NCI-H1930 (cell line): ENCODE measurements around the gene SP110.
"Not testable (repeated sequence)": the region's sequence is repeated elsewhere in the genome, so short reads cannot be mapped to it uniquely, and the experiment has no call there.

Experiments
- DNase-seq, 2 experiments: peaks; one replicate each; lab custom pipeline; 2025; lab: John Stamatoyannopoulos, UW

The SP110 gene

DNA sequence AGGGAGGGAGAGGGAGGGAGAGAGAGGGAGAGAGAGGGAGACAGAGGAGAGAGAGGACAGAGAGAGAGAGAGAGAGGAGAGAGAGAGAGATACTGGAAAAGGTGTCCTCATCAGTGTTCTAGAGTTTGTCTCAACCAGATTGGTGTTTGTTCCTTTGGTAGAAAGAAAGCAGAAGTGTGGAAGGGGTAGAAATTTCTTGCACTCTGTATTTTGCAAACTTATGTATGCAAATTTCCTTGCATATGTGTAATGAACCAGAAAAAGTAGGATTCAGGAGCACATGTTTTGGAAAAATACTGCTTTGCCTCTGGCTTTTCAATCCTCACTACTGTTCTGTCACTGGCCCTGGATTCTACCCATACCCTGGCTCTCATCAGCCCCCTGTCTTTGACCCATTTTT lies 4.7 kb upstream of the SP110 start:
- no peak for DNase-seq

DNA sequence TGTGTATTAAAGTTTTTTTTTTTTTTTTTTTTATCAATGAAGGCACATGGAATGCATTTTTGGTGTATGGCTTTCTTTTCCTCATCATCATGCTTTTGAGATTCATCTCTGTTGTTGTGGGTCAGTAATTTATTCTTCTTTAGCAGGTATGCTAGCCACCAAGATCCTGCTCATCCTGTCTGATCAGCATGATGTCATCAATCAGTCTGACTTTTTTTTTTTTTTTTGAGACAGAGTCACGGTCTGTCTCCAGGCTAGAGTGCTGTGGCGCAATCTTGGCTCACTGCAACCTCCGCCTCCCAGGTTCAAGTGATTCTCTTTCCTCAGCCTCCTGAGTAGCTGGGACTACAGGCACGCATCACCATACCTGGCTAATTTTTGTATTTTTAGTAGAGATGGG lies 3.0 kb upstream of the SP110 start:
- not testable (repeated sequence) for DNase-seq

DNA sequence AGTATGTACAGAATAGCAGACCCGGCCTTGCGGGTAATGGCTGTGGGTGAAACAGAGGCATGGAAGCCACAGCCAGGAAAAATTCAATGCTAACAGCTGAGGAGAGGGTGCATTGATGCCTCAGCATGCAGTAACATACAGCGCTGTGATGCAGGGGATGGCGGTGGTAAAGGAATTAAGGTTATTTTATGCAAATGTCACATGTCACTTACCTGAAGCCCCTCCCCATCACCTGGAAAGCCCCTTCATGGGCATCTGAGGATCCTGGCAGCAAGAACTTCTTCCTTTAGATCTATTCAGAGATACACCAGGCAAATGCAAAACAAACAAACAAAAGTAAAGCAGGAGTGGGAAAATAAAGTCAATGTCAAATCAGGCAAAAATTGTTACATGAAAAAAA lies 1.7 kb upstream of the SP110 start:
- DNase-seq: no peak

DNA sequence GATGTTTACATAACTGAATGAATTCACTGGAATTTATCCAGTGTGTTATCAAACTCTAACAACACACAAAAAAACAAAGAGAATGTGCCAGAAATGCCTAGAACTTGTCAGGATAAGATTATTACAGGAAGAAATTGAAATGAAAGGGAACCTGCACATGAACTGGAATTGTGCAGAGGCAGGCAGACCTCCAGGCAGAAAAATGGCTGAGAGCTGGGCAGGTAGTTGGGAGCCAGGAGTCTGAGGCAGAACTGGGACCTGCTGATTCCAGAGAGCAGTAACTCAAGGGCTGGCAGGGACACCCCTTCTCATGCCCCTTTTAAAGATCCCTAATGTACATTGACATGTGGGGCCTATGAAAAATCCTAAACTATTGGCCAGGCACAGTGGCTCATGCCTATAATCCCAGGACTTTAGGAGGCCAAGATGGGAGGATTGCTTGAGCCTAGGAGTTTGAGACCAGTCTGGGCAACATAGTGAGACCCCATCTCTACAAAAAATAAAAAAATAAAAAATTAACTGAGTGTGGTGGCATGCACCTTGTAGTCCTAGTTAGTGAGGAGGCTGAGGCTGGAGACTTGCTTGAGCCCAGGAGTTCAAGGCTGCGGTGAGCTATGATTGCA lies 674 bp upstream of the SP110 start:
- DNase-seq: no peak

DNA sequence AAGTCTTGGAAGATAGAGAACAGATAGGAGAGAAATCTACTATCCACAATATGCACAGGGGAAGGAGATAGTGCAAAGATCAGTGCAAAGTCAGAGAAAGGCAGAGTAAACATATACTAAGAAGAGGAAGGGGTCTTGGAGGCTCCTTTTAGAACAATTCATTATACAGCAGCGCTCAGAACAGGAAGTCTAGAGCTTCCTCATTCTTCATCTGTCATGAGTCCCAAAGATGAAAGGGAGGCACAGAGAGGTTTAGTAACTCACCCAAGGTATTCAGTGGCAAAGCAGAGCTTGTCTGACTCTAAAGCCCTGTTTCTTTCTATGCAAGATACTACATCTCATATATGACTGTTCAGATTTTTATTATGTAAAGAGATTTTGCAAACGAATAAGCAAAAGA lies 1.4 kb downstream of the SP110 start:
- DNase-seq: no peak

DNA sequence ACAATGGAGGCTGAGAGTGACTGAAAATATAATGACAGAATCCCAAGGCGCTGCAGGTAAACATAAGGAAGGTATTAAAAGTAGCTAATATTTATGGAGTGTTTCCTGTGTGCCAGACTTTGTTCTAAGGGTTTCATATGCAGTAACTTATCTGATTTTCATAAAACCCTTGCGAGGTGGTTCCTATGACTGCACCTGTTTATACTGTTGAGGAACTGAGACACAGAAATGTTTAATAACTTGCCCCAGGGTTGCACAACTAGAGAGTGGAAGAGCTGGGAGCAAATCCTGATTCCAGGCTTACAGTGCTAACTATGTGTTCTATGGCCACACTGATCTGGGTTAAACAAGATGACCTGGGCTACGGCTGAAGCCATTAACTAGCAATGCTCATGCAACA lies 2.4 kb downstream of the SP110 start:
- DNase-seq: no peak

DNA sequence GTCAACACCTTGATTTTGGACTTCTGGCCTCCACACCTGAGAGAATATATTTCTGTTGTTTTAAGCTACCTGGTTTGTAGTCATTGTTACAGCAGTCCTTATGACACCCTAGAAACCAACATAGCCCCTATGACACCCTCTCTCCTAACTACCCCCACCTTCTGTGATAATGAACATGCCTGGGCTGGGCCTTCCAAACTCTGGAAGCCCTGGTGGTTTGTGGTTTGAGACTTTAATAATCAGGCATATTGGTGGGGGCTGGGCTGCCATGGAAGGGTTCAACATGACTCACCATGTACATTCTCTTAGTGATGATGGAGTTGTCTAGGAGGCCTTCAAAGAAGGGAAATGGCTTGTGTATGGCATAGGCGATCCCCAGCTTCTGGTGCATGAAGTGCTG lies 3.3 kb downstream of the SP110 start:
- no peak for DNase-seq

DNA sequence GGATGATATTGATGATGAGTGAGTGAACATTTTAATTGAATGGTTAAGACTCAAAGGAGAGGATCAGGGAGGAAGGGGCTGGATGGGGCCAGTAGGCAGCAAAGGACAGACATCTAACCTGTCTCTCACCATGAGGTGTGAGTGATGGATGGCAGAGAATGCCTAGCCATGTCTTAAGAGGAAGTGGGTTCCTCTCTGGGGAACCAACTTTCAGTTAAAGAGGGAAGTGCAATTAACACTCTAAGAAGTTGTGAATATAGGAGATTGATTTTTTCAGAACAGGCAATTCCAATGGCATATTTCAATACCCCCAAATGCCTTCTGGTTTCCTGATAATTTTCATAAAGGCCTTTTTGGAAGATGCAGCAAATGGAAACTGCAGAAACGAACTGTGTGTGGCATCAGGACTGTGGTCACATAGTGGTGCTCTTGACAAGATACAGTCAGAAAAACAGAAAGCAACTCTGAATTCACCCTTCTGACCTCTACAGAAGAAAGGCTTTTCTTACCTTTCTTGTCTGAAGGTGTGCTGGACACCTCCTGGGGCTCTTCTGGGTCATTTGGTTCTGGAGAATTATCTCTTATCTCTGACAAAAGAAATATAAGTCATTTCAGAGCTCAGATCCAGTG lies 10.2 kb downstream of the SP110 start:
- DNase-seq: no peak

DNA sequence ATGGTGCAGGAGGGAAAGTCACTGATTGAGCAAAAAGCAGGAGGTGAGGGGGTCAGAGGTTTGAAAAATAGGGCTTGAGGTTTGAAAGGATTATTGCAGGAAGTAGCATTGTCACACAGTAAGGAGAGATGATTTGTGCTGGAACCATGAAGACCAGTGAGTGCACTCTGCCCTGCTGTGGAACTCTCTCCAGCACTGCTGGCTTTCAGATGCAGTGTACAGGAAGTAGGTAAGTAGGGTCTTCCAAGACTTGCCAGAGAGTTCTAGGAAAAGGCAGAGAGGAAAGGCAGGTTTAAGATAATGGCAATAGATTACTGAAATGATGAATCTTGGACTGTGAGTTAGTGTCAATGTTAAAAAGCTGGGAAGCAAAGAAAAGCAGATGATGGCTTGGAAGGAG lies 11.2 kb downstream of the SP110 start:
- DNase-seq: no peak

DNA sequence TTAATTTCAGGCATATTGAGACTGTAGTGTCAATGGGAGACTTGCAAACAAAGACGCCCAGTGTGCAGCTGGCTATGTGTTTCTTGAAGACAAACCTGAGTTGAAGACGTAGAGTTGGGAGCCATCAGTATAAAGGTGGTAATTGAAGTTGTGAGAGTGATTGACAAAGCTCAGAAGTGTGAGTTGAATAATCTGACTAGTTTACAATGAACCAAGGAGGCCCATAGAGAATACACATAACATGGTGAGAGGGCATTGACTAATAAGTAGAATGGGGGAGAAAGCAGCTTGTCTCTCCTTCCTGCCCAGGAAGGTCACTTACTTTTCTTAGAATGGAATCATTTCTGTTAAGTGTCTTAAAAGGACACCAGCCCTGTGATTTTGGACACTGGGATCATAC lies 14.1 kb downstream of the SP110 start:
- no peak for DNase-seq

DNA sequence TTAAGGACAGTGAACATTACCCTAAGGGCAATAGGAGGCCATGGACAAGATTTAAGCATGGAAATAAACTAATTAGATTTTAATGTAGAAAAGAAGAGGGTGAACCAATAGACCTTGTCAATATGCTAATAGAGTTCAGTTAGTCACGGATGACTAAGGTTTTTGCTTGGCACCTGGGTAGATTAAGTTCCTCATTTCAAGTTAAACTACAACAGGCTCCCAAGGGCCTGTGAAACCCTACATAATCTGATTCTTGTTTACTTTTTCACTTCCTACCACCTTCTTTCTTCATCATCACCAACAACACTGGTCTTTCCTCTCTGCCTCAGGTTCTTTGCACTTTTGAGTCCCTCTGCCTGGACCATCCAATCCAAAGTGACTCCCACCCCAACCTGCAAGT lies 14.8 kb downstream of the SP110 start:
- no peak for DNase-seq

DNA sequence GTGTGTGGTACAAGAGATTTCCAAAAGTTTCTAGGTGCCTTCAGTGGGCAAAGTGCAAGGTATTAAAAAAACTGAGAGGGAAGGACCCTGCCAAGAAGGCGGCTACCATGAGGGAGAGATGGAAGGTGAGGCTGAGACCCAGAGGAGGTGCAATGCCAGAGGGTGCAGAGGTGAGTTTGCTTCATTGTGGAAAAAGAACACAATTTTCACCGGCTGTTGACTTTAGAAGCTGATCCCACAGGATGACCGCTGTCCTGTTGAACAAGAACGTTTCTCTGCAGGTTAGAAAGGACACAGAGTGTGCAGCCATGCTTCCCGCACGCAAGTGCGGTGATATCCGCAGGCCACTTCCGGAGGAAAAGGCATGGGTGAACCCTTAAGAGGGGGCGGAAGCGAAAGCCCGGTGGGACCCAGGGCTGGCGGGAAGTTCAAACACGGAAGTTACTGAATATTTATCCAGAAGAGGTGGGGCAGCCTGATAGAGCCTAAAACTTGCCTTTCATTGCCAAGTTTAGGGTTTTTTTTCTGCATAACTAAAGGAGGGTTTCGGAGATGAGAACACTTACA lies 16.6 kb downstream of the SP110 start:
- DNase-seq: no peak

DNA sequence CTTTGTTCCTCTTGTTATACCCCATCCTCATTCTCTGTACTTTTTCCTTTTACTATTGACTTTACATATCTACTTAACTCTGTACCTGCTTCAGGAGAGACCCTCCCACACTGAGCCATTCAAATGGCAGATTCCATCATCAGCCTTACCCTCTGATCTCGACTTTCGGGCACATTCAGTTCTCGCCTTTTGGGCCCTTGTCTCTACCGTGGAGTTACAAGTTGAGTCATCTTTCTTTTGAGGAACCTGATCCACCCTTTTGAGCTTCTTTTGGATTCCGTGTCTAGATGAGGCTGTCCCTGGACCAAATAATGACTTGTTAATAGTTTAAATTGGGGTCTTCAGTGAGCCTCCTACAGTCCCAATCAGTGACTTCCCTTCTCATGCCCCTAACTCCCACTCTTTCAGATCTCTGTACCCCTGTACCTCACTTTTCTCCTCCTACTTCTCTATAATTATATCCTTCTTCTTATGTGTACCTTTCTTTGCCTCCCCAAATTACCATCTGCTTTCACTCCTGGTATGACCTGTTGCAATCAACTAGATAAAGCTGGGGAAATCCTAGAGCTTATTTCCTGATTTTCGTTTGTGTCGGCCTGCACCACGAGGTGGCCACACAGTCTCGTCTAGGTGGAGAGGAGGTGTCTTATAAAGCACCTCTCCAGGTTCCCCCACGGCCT lies 17.2 kb downstream of the SP110 start:
- DNase-seq: no peak

DNA sequence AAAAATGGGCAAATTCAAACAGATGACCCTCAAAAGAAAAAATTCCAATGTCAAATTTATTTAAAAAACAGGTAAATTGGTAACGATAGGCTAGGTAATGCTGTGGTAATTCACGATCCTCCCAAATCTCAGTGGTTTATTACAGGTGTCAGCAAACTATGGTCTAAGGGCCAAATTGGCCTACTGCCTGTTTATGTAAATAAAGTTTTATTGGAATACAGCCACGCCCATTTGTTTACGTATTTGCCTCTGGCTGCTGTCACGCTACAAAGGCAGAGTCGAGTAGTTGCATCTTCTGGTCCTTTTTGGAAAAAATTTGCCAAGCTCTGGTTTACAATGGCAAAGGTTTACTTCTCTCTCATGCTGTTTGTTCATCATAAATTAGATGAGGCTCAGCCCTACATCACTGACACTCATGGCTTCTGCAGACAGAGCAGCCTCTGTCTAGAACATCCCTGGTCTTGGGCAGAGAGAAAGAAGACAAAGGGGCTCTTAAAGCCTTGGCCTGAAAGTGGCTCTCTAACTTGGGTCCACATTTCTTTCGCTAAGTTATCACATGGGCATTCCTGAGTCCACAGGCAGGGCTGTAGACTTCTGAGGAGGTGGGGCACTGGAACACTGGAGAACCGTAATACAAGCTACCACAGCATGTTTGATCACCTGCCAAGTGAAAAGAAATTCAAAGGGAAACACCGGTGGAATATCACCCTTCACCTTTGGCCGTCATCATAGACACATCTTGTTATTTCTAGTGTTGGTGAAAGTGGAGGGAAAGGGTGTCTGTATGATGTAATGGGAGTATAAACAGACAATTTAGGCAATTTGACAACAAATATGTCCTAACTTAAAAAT lies 34.8 kb downstream of the SP110 start:
- DNase-seq: no peak

DNA sequence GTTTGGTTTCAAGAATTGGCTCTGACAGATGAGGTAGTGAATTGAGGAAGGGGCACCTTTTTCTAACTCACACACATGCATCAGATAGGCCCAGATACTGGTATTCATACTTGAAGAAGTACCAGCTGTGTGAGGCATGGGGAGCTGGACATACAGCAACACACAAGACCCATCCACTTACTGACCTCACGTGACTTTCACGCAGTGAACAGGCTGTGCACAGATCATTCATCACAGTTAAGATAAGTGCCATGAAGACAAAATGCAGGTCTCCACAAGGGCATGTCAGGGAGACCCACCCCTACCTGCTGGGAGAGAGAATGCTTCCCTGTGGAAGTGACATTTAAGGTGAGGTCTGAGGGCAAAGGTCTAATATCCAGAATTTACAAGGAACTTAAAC lies 38.6 kb downstream of the SP110 start:
- no peak for DNase-seq

DNA sequence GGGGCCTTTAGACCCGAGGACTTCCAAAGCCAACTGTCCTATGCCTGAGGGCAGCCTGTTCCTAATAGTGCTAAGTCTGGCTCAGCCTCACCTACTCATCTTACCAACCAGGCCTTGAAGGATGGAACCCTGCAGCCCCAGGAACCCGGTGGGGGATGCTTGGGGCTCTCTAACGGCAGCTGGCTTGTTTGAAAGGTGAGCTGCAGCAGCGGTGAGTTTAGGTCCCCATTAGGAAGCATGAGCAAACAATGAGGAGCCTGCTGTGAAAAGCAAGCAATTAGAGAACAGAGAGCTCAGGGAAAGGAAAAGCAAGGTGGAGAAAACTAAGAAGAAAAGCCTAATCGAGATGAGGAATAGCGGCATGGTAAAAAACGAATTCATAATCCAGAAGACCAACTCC lies 39.9 kb downstream of the SP110 start:
- DNase-seq: no peak

DNA sequence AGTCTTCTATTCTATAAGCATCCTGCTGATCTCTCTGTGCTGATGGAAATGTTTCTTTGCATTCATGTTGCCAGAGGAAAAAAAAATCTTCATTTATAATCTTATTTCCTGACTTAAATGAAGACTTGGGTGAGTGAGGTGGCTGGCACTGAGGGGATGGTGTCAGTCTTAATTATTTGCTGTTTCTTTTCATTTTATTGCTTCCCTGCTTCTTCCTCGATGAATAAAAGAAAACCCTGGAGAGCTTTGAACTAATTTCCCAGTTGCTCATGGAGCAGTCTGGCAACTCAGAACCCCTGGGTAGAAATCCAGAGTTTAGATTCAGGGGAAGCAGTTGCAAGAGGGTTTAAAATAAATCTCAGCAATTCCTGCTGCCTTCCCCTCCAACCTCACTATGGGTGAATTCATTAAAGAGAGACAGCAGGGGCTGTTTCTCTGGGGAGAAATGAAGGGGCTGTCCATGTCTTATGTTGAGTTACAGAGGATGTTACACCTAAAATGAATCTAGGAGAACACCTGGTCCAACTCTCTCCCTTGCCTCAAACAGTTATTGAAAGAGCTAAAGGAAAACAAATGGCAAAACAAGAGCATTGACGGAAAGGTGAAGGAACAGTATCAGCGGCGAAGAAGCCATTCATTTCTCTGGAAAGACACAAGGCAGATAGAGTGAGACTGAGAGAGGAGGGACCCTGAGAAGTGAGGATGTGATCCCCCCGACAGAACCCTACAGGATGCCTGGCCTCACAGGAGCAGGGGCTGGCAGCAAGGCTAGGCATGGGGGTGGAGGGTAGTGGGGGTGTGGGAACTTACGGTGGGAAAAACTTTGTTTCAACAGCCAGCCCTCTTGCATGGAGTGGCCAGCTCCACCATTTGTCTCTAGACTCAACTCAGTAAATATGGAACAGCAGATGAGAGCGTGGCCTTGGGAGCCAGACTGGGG lies 41.0 kb downstream of the SP110 start:
- DNase-seq: no peak

DNA sequence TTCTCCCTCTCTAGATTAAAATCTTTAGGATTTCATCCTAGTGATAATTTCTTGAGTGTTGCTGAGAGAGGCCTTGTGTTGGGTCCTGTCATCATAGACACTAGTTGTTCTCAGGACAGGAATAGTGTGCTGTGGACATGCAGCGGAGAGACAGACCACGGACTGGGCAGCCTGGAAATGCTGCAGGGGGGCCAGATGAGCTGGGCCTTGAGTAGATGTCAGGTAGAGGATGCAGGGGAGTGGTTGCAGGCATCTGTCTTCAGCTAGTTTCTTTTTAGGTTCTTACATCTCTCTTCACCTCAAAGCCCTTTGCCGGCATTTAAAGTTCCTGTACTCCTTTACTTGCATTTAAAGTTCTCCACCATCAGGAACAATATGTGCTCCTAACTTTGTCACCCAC lies 42.8 kb downstream of the SP110 start:
- DNase-seq: no peak

DNA sequence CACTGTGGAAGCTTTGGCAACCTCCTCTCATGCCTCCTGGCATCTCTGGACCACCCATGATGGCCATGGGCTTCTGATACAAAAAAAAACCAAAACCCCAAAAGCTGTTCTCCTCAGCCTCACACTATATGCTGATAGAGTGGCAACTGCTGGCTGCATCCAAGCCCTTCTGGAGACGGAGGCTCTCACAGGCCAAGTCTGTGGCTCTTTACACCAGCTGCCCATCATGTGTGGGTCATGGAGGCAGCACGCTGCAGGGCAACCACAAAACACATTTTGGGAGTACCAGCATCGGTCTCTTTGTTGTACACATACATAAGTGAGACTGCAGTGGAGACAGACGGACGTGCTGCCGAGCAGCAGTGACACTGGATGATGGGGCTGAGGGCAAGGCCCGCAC lies 45.3 kb downstream of the SP110 start:
- no peak for DNase-seq

DNA sequence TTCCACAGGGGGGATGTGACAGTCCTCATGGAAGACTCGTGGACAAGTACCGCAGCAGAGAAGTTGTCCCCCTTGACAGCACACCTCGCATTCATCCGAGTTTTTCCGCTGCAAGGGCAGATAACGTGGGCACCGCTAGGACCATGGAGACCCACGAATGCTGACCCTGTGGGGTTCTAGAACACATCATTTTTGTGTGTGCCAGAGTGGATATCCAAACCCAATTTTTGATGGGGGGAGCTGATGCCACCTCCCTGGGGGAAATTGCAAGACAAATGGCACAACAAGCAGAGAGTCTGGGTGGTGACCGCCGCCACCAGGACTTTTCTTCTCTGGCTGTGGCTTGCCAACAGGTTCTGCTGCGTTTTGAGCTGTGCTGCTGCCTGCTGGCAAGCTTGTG lies 46.9 kb downstream of the SP110 start:
- no peak for DNase-seq

DNA sequence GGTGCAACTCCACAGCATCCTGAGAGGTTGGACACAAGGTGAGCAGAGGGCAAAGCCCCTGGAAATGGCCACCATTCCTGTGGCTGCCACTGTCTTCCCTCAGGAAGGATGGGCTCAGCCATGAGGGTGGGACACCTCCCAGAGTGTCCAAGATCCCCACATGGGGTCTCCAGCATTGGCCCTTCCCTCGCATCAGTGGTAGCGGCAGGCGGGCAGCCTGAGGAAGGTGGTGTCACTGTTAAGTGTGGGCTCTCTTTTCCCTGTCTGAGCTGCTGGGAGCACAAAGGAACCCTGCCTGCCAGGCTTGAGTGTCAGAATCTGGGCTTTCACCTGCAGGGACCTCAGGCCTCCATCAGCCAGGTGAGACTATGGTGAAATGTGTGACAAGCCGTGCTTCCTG lies 47.6 kb downstream of the SP110 start:
- no peak for DNase-seq
